Astrocyte of the hippocampus (primary cell): Measurements from ENCODE around the gene PXK.
A peak's percentile ranks its signal among the peaks of the same experiment; 100 is the strongest.

Experiments
- DNase-seq: peaks from one replicate; pipeline ENCODE4 v3.0.0; 2011; ENCODE audit warnings: low read depth, low spot score

PXK gene

GRCh38 chr3:58383476-58383875 is 50.8 kb downstream of the PXK start:
- DNase-seq: peak; percentile 90

GRCh38 chr3:58383904-58384303 is 51.2 kb downstream of the PXK start:
- DNase-seq: peak; percentile 99

- DNase-seq: peak; percentile 43
Observed at GRCh38 chr3:58384381-58385090, 51.8 kb downstream of the PXK start.

- DNase-seq: peak; percentile 66
Observed at GRCh38 chr3:58386626-58387365, 54.1 kb downstream of the PXK start.

- no peak for DNase-seq
Observed at GRCh38 chr3:58387650-58388546, 55.2 kb downstream of the PXK start.

GRCh38 chr3:58388550-58389091 is 55.9 kb downstream of the PXK start:
- peak; percentile 81 for DNase-seq

- DNase-seq: no peak
Observed at GRCh38 chr3:58391156-58391865, 58.6 kb downstream of the PXK start.

GRCh38 chr3:58392181-58392580 is 59.5 kb downstream of the PXK start:
- no peak for DNase-seq

- peak; percentile 26 for DNase-seq
Observed at GRCh38 chr3:58394339-58394738, 61.6 kb downstream of the PXK start.

GRCh38 chr3:58398669-58399333 is 66.1 kb downstream of the PXK start:
- no peak for DNase-seq

- DNase-seq: no peak
Observed at GRCh38 chr3:58403513-58404109, 70.9 kb downstream of the PXK start.

GRCh38 chr3:58404396-58404795 is 71.7 kb downstream of the PXK start:
- peak; percentile 86 for DNase-seq

- no peak for DNase-seq
Observed at GRCh38 chr3:58408906-58409305, 76.2 kb downstream of the PXK start.

- no peak for DNase-seq
Observed at GRCh38 chr3:58409663-58410062, 77.0 kb downstream of the PXK start.

- no peak for DNase-seq
Observed at GRCh38 chr3:58411036-58411435, 78.3 kb downstream of the PXK start.

GRCh38 chr3:58411851-58412830 is 79.4 kb downstream of the PXK start:
- DNase-seq: no peak

GRCh38 chr3:58414538-58415197 is 82.0 kb downstream of the PXK start:
- DNase-seq: peak; percentile 77

- DNase-seq: no peak
Observed at GRCh38 chr3:58416191-58416590, 83.5 kb downstream of the PXK start.

GRCh38 chr3:58417075-58417474 is 84.4 kb downstream of the PXK start:
- no peak for DNase-seq
